ENCODE results near the gene PINLYP.

The PINLYP gene

GRCh38 chr19:43607238-43608205, 31.9 kb downstream of the PINLYP start:
- no peak for DNase-seq

GRCh38 chr19:43609872-43610271, 34.3 kb downstream of the PINLYP start:
- no peak for DNase-seq

GRCh38 chr19:43610493-43610892, 34.9 kb downstream of the PINLYP start:
- no peak for DNase-seq

GRCh38 chr19:43611788-43612187, 36.2 kb downstream of the PINLYP start, which contains the start of gene SRRM5:
TSS of gene SRRM5 (plus strand) at chr19:43612088. CDS start at chr19:43612122, 34 bp downstream.
- no peak for DNase-seq

GRCh38 chr19:43612374-43612773, 36.8 kb downstream of the PINLYP start:
- DNase-seq: no peak

GRCh38 chr19:43616306-43616705, 40.7 kb downstream of the PINLYP start:
- DNase-seq: no peak

- no peak for DNase-seq
Measured at GRCh38 chr19:43616954-43617353, 41.4 kb downstream of the PINLYP start.

GRCh38 chr19:43618921-43619261, 43.3 kb downstream of the PINLYP start:
- no peak for DNase-seq

- DNase-seq: peak; percentile 85
Measured at GRCh38 chr19:43619262-43620060, 43.9 kb downstream of the PINLYP start, which contains the start of gene ZNF428. TSS of gene ZNF428 (minus strand) at chr19:43619629. CDS start at chr19:43614304, 5,325 bp downstream.

GRCh38 chr19:43620061-43621001, 44.7 kb downstream of the PINLYP start:
- no peak for DNase-seq

GRCh38 chr19:43622070-43622469, 46.5 kb downstream of the PINLYP start:
- DNase-seq: no peak

- no peak for DNase-seq
Measured at GRCh38 chr19:43622956-43623355, 47.4 kb downstream of the PINLYP start.

- DNase-seq: no peak
Measured at GRCh38 chr19:43623889-43624670, 48.5 kb downstream of the PINLYP start.

GRCh38 chr19:43624933-43625332, 49.3 kb downstream of the PINLYP start:
- peak; percentile 45 for DNase-seq

- no peak for DNase-seq
Measured at GRCh38 chr19:43625918-43626579, 50.4 kb downstream of the PINLYP start.

GRCh38 chr19:43626838-43627237, 51.2 kb downstream of the PINLYP start:
- no peak for DNase-seq

- DNase-seq: no peak
Measured at GRCh38 chr19:43628646-43629326, 53.2 kb downstream of the PINLYP start.

- DNase-seq: no peak
Measured at GRCh38 chr19:43631491-43631890, 55.9 kb downstream of the PINLYP start.
